ENCODE measurements around the gene BIN1. TPM values are rescaled to one million over a fixed set of nuclear protein-coding genes. Genes with fewer than 3 reads are reported as not detected.

Gene BIN1
- polyA plus RNA-seq, 1 of the 3 experiments (the other 2 are of a cell fraction): 40.3 TPM

DNA sequence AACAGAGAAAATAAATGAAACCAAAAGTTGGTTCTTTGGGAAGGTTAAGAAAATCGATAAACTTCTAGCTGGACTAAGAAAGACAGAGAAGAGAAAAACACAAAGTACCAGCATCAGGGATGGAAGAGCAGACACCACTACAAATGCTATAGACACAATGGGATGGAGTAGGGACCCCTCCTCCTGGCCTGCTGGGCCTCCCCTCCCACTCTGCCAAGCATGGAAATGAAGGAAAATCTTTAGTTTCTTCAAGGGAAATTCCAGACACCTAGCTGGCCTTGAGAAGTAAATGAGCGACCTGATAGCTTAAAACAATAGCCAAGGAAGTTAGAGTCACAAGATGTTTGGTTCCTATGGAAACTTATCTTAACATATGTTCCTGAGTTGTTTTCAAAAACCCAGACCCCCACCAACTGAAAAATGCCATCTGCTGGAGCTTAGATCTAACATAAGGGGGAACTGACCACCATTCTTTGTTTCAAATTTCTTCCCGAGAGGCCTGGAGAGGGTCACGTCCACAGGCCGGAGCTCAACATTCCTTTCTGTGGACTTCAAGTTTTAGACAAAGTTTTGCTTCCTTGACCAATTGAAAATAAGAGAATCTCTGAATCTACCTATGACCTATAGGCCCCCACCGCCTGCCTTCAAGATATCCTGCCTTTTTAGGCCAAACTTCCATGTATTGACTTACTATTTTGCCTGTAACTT is 101.9 kb downstream of the BIN1 start:
- H3K36me3 ChIP-seq (replicated peaks in 1 of 2; ENCODE audit: control insufficient read depth in 1 of 2, insufficient read depth in 2 of 2, low read length in 1 of 2): no peaks in the 10 kb centered on the region
- ChIA-PET CTCF (interaction anchor here (0.9 to 2.0 kb wide), 5 partner anchors 27 to 211 kb away, joined by 3 to 6 read pairs (median 4); no protein-coding TSS in a partner anchor), POLR2A (no interaction called here)
- peaks cover 2 to 7% of the 10 kb centered on the region in 2 experiments; a peak in 1 of 4 replicates for H3K4me1 ChIP-seq (ENCODE audit: control insufficient read depth in 1 of 2, insufficient read depth in 2 of 2, low read depth in 1 of 2, low read length in 1 of 2)
- 62% methylated on average over 6 of the region's 6 CpGs for WGBS (ENCODE audit: low lambda C conversion rate)
- no peaks in the 10 kb centered on the region for H3K9me3 ChIP-seq
- H3K27me3 ChIP-seq (ENCODE audit: insufficient read depth): no peaks in the 10 kb centered on the region
- no peak overlapping the region for H3K4me2 ChIP-seq
- no peak for DNase-seq
- no peak overlapping the region for H2AFZ ChIP-seq (ENCODE audit: low read depth)
- no peaks in the 10 kb centered on the region for H3K79me2 ChIP-seq (ENCODE audit: insufficient read depth)
- no peaks in the 10 kb centered on the region for H3K9me2 ChIP-seq
- no peak overlapping the region for H3K27ac ChIP-seq (ENCODE audit: low read depth in 2 of 2, low read length in 1 of 2)
- no peaks in the 10 kb centered on the region for H3F3A ChIP-seq (replicated peaks; ENCODE audit: insufficient read depth)
- no peak overlapping the region for H3K9ac ChIP-seq
- no peaks in the 10 kb centered on the region for H4K20me1 ChIP-seq (ENCODE audit: insufficient read depth)
- no peak for TF ChIP-seq ELF1 (IDR thresholded peaks at IDR 0.05)
- no peak for TF ChIP-seq CHD2 (IDR thresholded peaks at IDR 0.05; ENCODE audit: low read length, partially characterized antibody)
- no peak for TF ChIP-seq YY1 (IDR thresholded peaks at IDR 0.05; ENCODE audit: low read depth)
- TF ChIP-seq, protein P1, sequence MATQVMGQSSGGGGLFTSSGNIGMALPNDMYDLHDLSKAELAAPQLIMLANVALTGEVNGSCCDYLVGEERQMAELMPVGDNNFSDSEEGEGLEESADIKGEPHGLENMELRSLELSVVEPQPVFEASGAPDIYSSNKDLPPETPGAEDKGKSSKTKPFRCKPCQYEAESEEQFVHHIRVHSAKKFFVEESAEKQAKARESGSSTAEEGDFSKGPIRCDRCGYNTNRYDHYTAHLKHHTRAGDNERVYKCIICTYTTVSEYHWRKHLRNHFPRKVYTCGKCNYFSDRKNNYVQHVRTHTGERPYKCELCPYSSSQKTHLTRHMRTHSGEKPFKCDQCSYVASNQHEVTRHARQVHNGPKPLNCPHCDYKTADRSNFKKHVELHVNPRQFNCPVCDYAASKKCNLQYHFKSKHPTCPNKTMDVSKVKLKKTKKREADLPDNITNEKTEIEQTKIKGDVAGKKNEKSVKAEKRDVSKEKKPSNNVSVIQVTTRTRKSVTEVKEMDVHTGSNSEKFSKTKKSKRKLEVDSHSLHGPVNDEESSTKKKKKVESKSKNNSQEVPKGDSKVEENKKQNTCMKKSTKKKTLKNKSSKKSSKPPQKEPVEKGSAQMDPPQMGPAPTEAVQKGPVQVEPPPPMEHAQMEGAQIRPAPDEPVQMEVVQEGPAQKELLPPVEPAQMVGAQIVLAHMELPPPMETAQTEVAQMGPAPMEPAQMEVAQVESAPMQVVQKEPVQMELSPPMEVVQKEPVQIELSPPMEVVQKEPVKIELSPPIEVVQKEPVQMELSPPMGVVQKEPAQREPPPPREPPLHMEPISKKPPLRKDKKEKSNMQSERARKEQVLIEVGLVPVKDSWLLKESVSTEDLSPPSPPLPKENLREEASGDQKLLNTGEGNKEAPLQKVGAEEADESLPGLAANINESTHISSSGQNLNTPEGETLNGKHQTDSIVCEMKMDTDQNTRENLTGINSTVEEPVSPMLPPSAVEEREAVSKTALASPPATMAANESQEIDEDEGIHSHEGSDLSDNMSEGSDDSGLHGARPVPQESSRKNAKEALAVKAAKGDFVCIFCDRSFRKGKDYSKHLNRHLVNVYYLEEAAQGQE (IDR thresholded peaks at IDR 0.05; ENCODE audit: low read depth, low read length): no peak
- TF ChIP-seq GABPA (IDR thresholded peaks at IDR 0.05; ENCODE audit: low read depth): no peak
- TF ChIP-seq, protein P2, sequence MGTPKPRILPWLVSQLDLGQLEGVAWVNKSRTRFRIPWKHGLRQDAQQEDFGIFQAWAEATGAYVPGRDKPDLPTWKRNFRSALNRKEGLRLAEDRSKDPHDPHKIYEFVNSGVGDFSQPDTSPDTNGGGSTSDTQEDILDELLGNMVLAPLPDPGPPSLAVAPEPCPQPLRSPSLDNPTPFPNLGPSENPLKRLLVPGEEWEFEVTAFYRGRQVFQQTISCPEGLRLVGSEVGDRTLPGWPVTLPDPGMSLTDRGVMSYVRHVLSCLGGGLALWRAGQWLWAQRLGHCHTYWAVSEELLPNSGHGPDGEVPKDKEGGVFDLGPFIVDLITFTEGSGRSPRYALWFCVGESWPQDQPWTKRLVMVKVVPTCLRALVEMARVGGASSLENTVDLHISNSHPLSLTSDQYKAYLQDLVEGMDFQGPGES (IDR thresholded peaks at IDR 0.05; ENCODE audit: low read depth, low read length): no peak
- no peak for TF ChIP-seq JUND (IDR thresholded peaks at IDR 0.05)
- TF ChIP-seq, protein P3, sequence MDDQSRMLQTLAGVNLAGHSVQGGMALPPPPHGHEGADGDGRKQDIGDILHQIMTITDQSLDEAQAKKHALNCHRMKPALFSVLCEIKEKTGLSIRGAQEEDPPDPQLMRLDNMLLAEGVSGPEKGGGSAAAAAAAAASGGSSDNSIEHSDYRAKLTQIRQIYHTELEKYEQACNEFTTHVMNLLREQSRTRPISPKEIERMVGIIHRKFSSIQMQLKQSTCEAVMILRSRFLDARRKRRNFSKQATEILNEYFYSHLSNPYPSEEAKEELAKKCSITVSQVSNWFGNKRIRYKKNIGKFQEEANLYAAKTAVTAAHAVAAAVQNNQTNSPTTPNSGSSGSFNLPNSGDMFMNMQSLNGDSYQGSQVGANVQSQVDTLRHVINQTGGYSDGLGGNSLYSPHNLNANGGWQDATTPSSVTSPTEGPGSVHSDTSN (IDR thresholded peaks at IDR 0.05): no peak
- TF ChIP-seq RXRA (IDR thresholded peaks at IDR 0.05; ENCODE audit: borderline replicate concordance, low read depth): no peak
- TF ChIP-seq RAD21 (IDR thresholded peaks at IDR 0.05; ENCODE audit: low read length): no peak
- TF ChIP-seq GATA2 (CRISPR knock-in tag; IDR thresholded peaks at IDR 0.05): no peak
- no peak overlapping the region for H3K4me3 ChIP-seq (ENCODE audit: low read depth in 2 of 2, low read length in 1 of 2)
